Mesenchymal stem cell (in vitro differentiated cells and primary cell): Measurements from ENCODE around the gene GH1.

Experiments
- DNase-seq: peaks from one replicate; pipeline ENCODE4 v3.0.0-alpha.2; 2013
- H2AFZ ChIP-seq: one replicate; pipeline ENCODE4 v1.6.1; 2013; ENCODE audit warnings: low read depth, mild to moderate bottlenecking, control low read depth, inconsistent platforms, low read length, moderate library complexity
- H2AK5ac ChIP-seq: 2 replicates; pipeline ENCODE4 v1.6.1; 2013; ENCODE audit warnings: low read length, moderate library complexity, mild to moderate bottlenecking, inconsistent platforms; ENCODE audit not compliant: severe bottlenecking
- H2BK120ac ChIP-seq: one replicate; pipeline ENCODE4 v1.6.1; 2013; ENCODE audit warnings: low read depth, mild to moderate bottlenecking, inconsistent platforms, low read length, moderate library complexity
- H2BK12ac ChIP-seq, 2 experiments: one replicate each; pipeline ENCODE4 v1.6.1; 2013; ENCODE audit warnings: inconsistent platforms in 2 of 2, low read length in 2 of 2, mild to moderate bottlenecking in 2 of 2, moderate library complexity in 2 of 2, control low read depth in 1 of 2
- H2BK15ac ChIP-seq: one replicate; pipeline ENCODE4 v1.6.1; 2013; ENCODE audit warnings: mild to moderate bottlenecking, low read depth, inconsistent platforms; ENCODE audit not compliant: poor library complexity, severe bottlenecking
- H2BK5ac ChIP-seq: 2 replicates; pipeline ENCODE4 v1.6.1; 2013; ENCODE audit warnings: low read depth, mild to moderate bottlenecking, low read length, control low read depth, inconsistent platforms; ENCODE audit not compliant: poor library complexity, severe bottlenecking
- H3K14ac ChIP-seq, 2 experiments: one replicate each; pipeline ENCODE4 v1.6.1; 2013; ENCODE audit warnings: inconsistent platforms in 2 of 2, low read length in 2 of 2, control low read depth in 1 of 2, mild to moderate bottlenecking in 1 of 2, moderate library complexity in 1 of 2
- H3K18ac ChIP-seq, 2 experiments: one replicate each; pipeline ENCODE4 v1.6.1; 2013; ENCODE audit warnings: inconsistent platforms in 2 of 2, low read length in 2 of 2, control low read depth in 1 of 2, low read depth in 1 of 2, mild to moderate bottlenecking in 1 of 2
- H3K23ac ChIP-seq, 2 experiments: one replicate each; pipeline ENCODE4 v1.6.1; 2013; ENCODE audit warnings: inconsistent platforms in 2 of 2, low read length in 2 of 2, mild to moderate bottlenecking in 2 of 2, moderate library complexity in 2 of 2, control low read depth in 1 of 2
- H3K27ac ChIP-seq: 2 replicates; pipeline ENCODE4 v1.5.1; 2013; ENCODE audit warnings: mild to moderate bottlenecking, moderate library complexity, low read length, control low read depth, inconsistent platforms; ENCODE audit not compliant: poor library complexity, severe bottlenecking
- H3K27me3 ChIP-seq, 2 experiments: 2 replicates each; pipeline versions ENCODE4 v1.6.1 to v1.7.0; 2013; ENCODE audit warnings: low read length in 2 of 2, mild to moderate bottlenecking in 2 of 2, moderate library complexity in 2 of 2, control low read depth in 1 of 2, inconsistent platforms in 1 of 2; ENCODE audit not compliant: control insufficient read depth in 1 of 2, insufficient read depth in 1 of 2
- H3K36me3 ChIP-seq, 2 experiments: 2 replicates each; pipeline versions ENCODE4 v1.6.1 to v1.7.0; 2013; ENCODE audit warnings: low read length in 2 of 2, control low read depth in 1 of 2, inconsistent platforms in 1 of 2, low read depth in 1 of 2, mild to moderate bottlenecking in 1 of 2; ENCODE audit not compliant: insufficient read depth in 2 of 2, control insufficient read depth in 1 of 2
- H3K4ac ChIP-seq, 2 experiments: one replicate each; pipeline ENCODE4 v1.6.1; 2013; ENCODE audit warnings: inconsistent platforms in 2 of 2, low read length in 2 of 2, mild to moderate bottlenecking in 2 of 2, moderate library complexity in 2 of 2, control low read depth in 1 of 2, low read depth in 1 of 2
- H3K4me1 ChIP-seq: 2 replicates; pipeline ENCODE4 v1.6.1; 2013; ENCODE audit warnings: low read depth, low read length, control low read depth; ENCODE audit not compliant: control insufficient read depth, insufficient read depth
- H3K4me2 ChIP-seq: 2 replicates; pipeline ENCODE4 v1.6.1; 2013; ENCODE audit warnings: low read length, mild to moderate bottlenecking, inconsistent platforms; ENCODE audit not compliant: poor library complexity, severe bottlenecking
- H3K4me3 ChIP-seq, 2 experiments: 2 replicates each; pipeline versions ENCODE4 v1.5.1 to v1.7.0; 2013; ENCODE audit warnings: low read length in 2 of 2, mild to moderate bottlenecking in 2 of 2, control low read depth in 1 of 2, low read depth in 1 of 2; ENCODE audit not compliant: insufficient read depth in 1 of 2
- H3K79me1 ChIP-seq: replicated peaks from 2 replicates; pipeline ENCODE4 v1.6.1; 2013; ENCODE audit warnings: mild to moderate bottlenecking, control low read depth, low read length, inconsistent platforms; ENCODE audit not compliant: poor library complexity, severe bottlenecking
- H3K9ac ChIP-seq: 2 replicates; pipeline ENCODE4 v1.7.0; 2013; ENCODE audit warnings: mild to moderate bottlenecking, low read length, moderate library complexity
- H3K9me3 ChIP-seq: 2 replicates; pipeline ENCODE4 v1.7.0; 2013; ENCODE audit warnings: mild to moderate bottlenecking, low read length; ENCODE audit not compliant: control insufficient read depth
- H4K8ac ChIP-seq: one replicate; pipeline ENCODE4 v1.6.1; 2013; ENCODE audit warnings: inconsistent platforms, mild to moderate bottlenecking, low read length, moderate library complexity
- H4K91ac ChIP-seq: one replicate; pipeline ENCODE4 v1.6.1; 2013; ENCODE audit warnings: mild to moderate bottlenecking, low read length, inconsistent platforms
- whole genome bisulfite sequencing: methylation state at CpG from one replicate; pipeline ENCODE4 v1.1.7; 2013; ENCODE audit warnings: mixed read lengths; 5-methylcytosine and 5-hydroxymethylcytosine counted together

The GH1 gene

DNA sequence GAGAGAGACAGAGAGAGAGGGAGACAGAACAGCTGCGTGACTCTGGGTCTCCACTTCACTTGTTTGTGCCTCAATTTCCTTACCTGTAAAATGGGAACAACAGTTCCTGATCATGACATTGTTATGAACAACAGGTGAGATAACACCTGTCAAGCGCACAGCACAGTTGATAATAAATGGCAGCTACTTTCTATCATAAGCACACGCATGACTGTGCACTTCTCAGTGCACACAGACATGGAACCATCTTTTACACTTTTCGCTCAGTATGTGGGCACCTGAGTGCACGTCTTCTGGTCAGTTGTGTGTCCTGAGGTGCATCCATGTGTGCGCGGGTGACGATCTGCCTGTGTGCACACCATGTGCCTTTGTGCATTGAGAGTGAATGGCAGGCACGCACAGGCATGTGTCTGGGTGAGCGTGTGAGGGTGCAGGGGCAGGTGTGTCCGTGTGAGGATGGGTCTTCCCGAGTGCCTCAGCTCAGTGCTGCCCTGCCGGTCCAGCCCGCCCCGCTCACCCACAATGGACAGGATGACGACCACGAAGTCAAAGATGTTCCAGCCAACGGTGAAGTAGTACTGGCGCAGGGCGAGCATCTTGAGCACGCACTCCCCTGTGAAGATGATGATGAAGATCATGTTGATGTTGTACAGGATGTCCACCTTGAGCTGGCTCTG is 23.8 kb upstream of the GH1 start:
- Histone ChIP-seq H3K4ac (no peak overlapping the region), H3K18ac (no peak overlapping the region), H3K23ac (no peak overlapping the region), H3K4me1 (peaks cover 16% of the 10 kb centered on the region), H3K9ac (no peak overlapping the region), H3K9me3 (no peaks in the 10 kb centered on the region), H3K27me3 (peaks cover 0 to 22% of the 10 kb centered on the region in 2 experiments), H2BK5ac (no peak overlapping the region), H2AFZ (no peak overlapping the region), H3K4me2 (no peak overlapping the region), H3K27ac (no peak overlapping the region), H3K4me3 (no peak overlapping the region), H2AK5ac (no peak overlapping the region), H4K8ac (no peak overlapping the region), H3K36me3 (no peaks in the 10 kb centered on the region), H2BK12ac (no peak overlapping the region), H2BK15ac (no peak overlapping the region), H2BK120ac (no peak overlapping the region), H3K14ac (peak overlapping the region in 1 of 2 experiments; percentile 35), H4K91ac (no peak overlapping the region), H3K79me1 (no peaks in the 10 kb centered on the region)
- 96% methylated on average over 21 of the region's 21 CpGs for WGBS
- DNase-seq, result no peak

DNA sequence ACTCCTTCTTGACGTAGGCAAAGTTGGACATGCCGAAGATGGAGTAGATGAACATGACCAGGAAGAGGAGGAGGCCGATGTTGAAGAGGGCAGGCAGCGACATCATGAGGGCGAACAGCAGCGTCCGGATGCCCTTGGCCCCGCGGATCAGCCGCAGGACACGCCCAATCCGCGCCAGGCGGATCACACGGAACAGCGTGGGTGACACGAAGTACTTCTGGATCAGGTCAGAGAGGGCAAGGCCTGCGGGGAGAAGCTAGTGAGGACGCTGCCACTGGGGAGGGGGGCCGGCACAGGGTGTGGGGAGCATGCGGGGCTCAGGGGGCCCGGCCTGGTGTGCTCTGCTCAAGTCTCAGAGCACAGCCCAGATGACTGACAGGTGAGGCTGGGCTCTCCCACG is 23.1 kb upstream of the GH1 start:
- no peaks in the 10 kb centered on the region for H3K9me3 ChIP-seq
- H2AK5ac ChIP-seq, result no peak overlapping the region
- WGBS, result 91% methylated on average over 23 of the region's 23 CpGs
- no peak overlapping the region for H3K9ac ChIP-seq
- no peak overlapping the region for H2AFZ ChIP-seq
- H3K27me3 ChIP-seq, result peaks cover 0 to 22% of the 10 kb centered on the region in 2 experiments
- peaks cover 12% of the 10 kb centered on the region for H3K4me1 ChIP-seq
- no peaks in the 10 kb centered on the region for H3K79me1 ChIP-seq
- no peak for DNase-seq
- no peak overlapping the region for H2BK120ac ChIP-seq
- H3K4ac ChIP-seq, result no peak overlapping the region
- H4K91ac ChIP-seq, result no peak overlapping the region
- no peak overlapping the region for H2BK12ac ChIP-seq
- H3K4me3 ChIP-seq, result no peak overlapping the region
- H3K18ac ChIP-seq, result no peak overlapping the region
- no peak overlapping the region for H2BK15ac ChIP-seq
- H2BK5ac ChIP-seq, result no peak overlapping the region
- H3K4me2 ChIP-seq, result no peak overlapping the region
- no peak overlapping the region for H3K23ac ChIP-seq
- no peak overlapping the region for H3K27ac ChIP-seq
- H3K36me3 ChIP-seq, result no peaks in the 10 kb centered on the region
- no peak overlapping the region for H4K8ac ChIP-seq
- no peak overlapping the region for H3K14ac ChIP-seq

DNA sequence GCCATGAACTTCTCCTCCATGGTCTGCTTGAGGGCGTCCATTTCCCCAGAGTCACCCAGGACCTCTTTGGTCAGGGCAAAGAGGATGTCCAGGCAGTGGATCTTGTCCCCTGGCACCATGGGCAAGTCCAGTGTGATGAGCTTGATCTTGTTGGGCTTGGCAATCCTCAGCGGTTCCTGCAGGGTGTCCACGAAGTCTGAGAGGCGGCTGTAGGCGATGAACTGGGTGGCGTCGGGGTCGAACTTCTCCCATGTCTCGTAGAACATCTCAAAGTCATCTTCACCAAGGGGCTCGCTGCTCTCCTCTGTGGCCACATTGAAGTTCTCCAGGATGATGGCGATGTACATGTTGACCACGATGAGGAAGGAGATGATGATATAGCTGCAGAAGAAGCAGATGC is 22.5 kb upstream of the GH1 start:
- Histone ChIP-seq H3K79me1 (no peaks in the 10 kb centered on the region), H2BK12ac (no peak overlapping the region), H3K23ac (no peak overlapping the region), H2AFZ (no peak overlapping the region), H2BK15ac (no peak overlapping the region), H3K36me3 (no peaks in the 10 kb centered on the region), H3K9ac (no peak overlapping the region), H2BK120ac (no peak overlapping the region), H4K8ac (no peak overlapping the region), H2AK5ac (no peak overlapping the region), H4K91ac (no peak overlapping the region), H3K27me3 (peaks cover 0 to 27% of the 10 kb centered on the region in 2 experiments), H3K4ac (no peak overlapping the region), H3K4me3 (no peak overlapping the region), H2BK5ac (no peak overlapping the region), H3K27ac (no peak overlapping the region), H3K14ac (no peak overlapping the region), H3K18ac (no peak overlapping the region), H3K4me2 (no peak overlapping the region), H3K4me1 (peaks cover 9% of the 10 kb centered on the region), H3K9me3 (no peaks in the 10 kb centered on the region)
- 96% methylated on average over 12 of the region's 12 CpGs for WGBS
- no peak for DNase-seq

DNA sequence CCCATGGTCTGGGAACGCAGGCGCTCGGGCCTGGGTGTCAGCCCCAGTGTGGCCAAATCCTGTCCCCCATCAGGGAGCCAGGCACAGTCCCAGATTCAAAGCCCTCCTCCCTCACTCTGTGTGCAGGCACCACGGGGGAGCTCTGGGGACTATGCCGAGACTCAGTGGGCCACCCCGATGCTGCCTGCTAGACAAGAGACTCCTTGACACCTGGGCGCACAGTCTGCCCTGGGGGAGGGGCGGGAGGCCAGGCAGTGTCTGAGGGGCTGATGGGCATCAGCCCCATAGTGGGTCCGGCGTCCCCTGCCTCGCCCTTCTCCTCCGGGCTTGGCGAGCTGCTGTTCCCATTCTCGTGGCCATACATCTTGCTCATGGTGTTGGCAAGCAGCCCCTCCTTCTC is 21.9 kb upstream of the GH1 start:
- 91% methylated on average over 14 of the region's 14 CpGs for WGBS
- no peak overlapping the region for H3K23ac ChIP-seq

More for the DNA sequence above, 21.9 kb upstream of the GH1 start:
- no peak overlapping the region for H2BK5ac ChIP-seq
- H3K4me2 ChIP-seq, result no peak overlapping the region
- no peak for DNase-seq
- H2AK5ac ChIP-seq, result no peak overlapping the region
- no peak overlapping the region for H3K9ac ChIP-seq
- H3K4me1 ChIP-seq, result peaks cover 3% of the 10 kb centered on the region
- H3K36me3 ChIP-seq, result no peaks in the 10 kb centered on the region
- no peak overlapping the region for H2BK120ac ChIP-seq
- no peaks in the 10 kb centered on the region for H3K79me1 ChIP-seq
- H3K18ac ChIP-seq, result no peak overlapping the region
- H3K9me3 ChIP-seq, result no peaks in the 10 kb centered on the region
- no peak overlapping the region for H2BK12ac ChIP-seq
- no peak overlapping the region for H4K8ac ChIP-seq
- H3K27me3 ChIP-seq, result peaks cover under 1 to 31% of the 10 kb centered on the region in 2 experiments
- no peak overlapping the region for H2BK15ac ChIP-seq
- no peak overlapping the region for H4K91ac ChIP-seq
- H2AFZ ChIP-seq, result no peak overlapping the region
- H3K4me3 ChIP-seq, result no peak overlapping the region
- H3K4ac ChIP-seq, result no peak overlapping the region
- H3K27ac ChIP-seq, result no peak overlapping the region
- H3K14ac ChIP-seq, result no peak overlapping the region
